ENCODE data around the gene SLC37A4.
"Not testable (repeated sequence)": the region's sequence is repeated elsewhere in the genome, so short reads cannot be mapped to it uniquely, and the experiment has no call there.

SLC37A4 gene

GRCh38 chr11:119030329-119031047 lies at the start of gene SLC37A4:
Gene SLC37A4, minus strand, starts transcription at chr11:119030877.
- Mint-ChIP-seq H3K9me3 (no peaks in the 10 kb centered on the region), H3K27ac (peak within 1 kb of the TSS; percentile 81), H3K27me3 (ENCODE audit: low read depth) (no peaks in the 10 kb centered on the region), H3K4me3 (peak within 1 kb of the TSS; percentile 83), H3K36me3 (ENCODE audit: low read depth) (peaks cover 9% of the 10 kb centered on the region), H3K4me1 (ENCODE audit: low read depth) (peaks cover 18% of the 10 kb centered on the region)
- peak; percentile 99 for DNase-seq (ENCODE audit: low spot score)

- peaks cover 51% of the 10 kb centered on the region for H3K36me3 Mint-ChIP-seq (ENCODE audit: low read depth)
These were observed 48.2 kb upstream of the SLC37A4 start for GRCh38 chr11:119078675-119079420.

GRCh38 chr11:119077839-119078238 lies 47.2 kb upstream of the SLC37A4 start:
- Mint-ChIP-seq H3K27ac (no peak overlapping the region), H3K27me3 (ENCODE audit: low read depth) (no peaks in the 10 kb centered on the region), H3K4me1 (ENCODE audit: low read depth) (no peaks in the 10 kb centered on the region), H3K4me3 (no peak overlapping the region), H3K9me3 (no peaks in the 10 kb centered on the region), H3K36me3 (ENCODE audit: low read depth) (peaks cover 58% of the 10 kb centered on the region)
- no peak for DNase-seq (ENCODE audit: low spot score)

More at GRCh38 chr11:119078675-119079420, 48.2 kb upstream of the SLC37A4 start:
- Mint-ChIP-seq H3K4me1 (ENCODE audit: low read depth) (no peaks in the 10 kb centered on the region), H3K9me3 (no peaks in the 10 kb centered on the region), H3K4me3 (no peak overlapping the region), H3K27me3 (ENCODE audit: low read depth) (no peaks in the 10 kb centered on the region), H3K27ac (no peak overlapping the region)
- no peak for DNase-seq (ENCODE audit: low spot score)

GRCh38 chr11:119067371-119068222 lies 36.9 kb upstream of the SLC37A4 start, which contains the start of gene VPS11:
Gene VPS11, plus strand, starts transcription at chr11:119067818. Its CDS starts 6 bp downstream, at chr11:119067824.
- Mint-ChIP-seq H3K27ac (peak within 1 kb of the TSS; percentile 94), H3K36me3 (ENCODE audit: low read depth) (peaks cover 14% of the 10 kb centered on the region), H3K9me3 (no peaks in the 10 kb centered on the region), H3K27me3 (ENCODE audit: low read depth) (no peaks in the 10 kb centered on the region), H3K4me3 (peak within 1 kb of the TSS; percentile 99), H3K4me1 (ENCODE audit: low read depth) (peaks cover 22% of the 10 kb centered on the region)
- DNase-seq (ENCODE audit: low spot score): peak; percentile 99

GRCh38 chr11:119065369-119065768 lies 34.7 kb upstream of the SLC37A4 start:
- Mint-ChIP-seq H3K4me1 (ENCODE audit: low read depth) (peaks cover 22% of the 10 kb centered on the region), H3K4me3 (peak overlapping the region; percentile 99), H3K9me3 (no peaks in the 10 kb centered on the region), H3K27ac (peak overlapping the region; percentile 17), H3K36me3 (ENCODE audit: low read depth) (peaks cover 7% of the 10 kb centered on the region), H3K27me3 (ENCODE audit: low read depth) (no peaks in the 10 kb centered on the region)
- peak; percentile 38 for DNase-seq (ENCODE audit: low spot score)

- no peak overlapping the region for H3K4me3 Mint-ChIP-seq
- H3K27ac Mint-ChIP-seq: no peak overlapping the region
- H3K36me3 Mint-ChIP-seq (ENCODE audit: low read depth): peaks cover 7% of the 10 kb centered on the region
- no peaks in the 10 kb centered on the region for H3K9me3 Mint-ChIP-seq
- peaks cover 20% of the 10 kb centered on the region for H3K4me1 Mint-ChIP-seq (ENCODE audit: low read depth)
- H3K27me3 Mint-ChIP-seq (ENCODE audit: low read depth): no peaks in the 10 kb centered on the region
- DNase-seq (ENCODE audit: low spot score): no peak
These were observed 32.1 kb upstream of the SLC37A4 start for GRCh38 chr11:119062779-119063178.

GRCh38 chr11:119061256-119061655 lies 30.6 kb upstream of the SLC37A4 start:
- Mint-ChIP-seq H3K27me3 (ENCODE audit: low read depth) (no peaks in the 10 kb centered on the region), H3K9me3 (no peaks in the 10 kb centered on the region), H3K4me1 (ENCODE audit: low read depth) (peaks cover 14% of the 10 kb centered on the region), H3K27ac (no peak overlapping the region), H3K4me3 (no peak overlapping the region), H3K36me3 (ENCODE audit: low read depth) (peaks cover 7% of the 10 kb centered on the region)
- DNase-seq (ENCODE audit: low spot score): no peak

- Mint-ChIP-seq H3K36me3 (ENCODE audit: low read depth) (peaks cover 26% of the 10 kb centered on the region), H3K4me1 (ENCODE audit: low read depth) (peaks cover 19% of the 10 kb centered on the region)
- not testable (repeated sequence) for H3K4me3 Mint-ChIP-seq; H3K27ac Mint-ChIP-seq; H3K27me3 Mint-ChIP-seq (ENCODE audit: low read depth); DNase-seq (ENCODE audit: low spot score); H3K9me3 Mint-ChIP-seq
These were observed 28.5 kb upstream of the SLC37A4 start for GRCh38 chr11:119059128-119059527.

- Mint-ChIP-seq H3K27me3 (ENCODE audit: low read depth) (no peaks in the 10 kb centered on the region), H3K4me3 (peak within 1 kb of the TSS; percentile 91), H3K36me3 (ENCODE audit: low read depth) (peaks cover 43% of the 10 kb centered on the region), H3K4me1 (ENCODE audit: low read depth) (peaks cover 19% of the 10 kb centered on the region), H3K9me3 (no peaks in the 10 kb centered on the region), H3K27ac (peak within 1 kb of the TSS; percentile 99)
- peak; percentile 99 for DNase-seq (ENCODE audit: low spot score)
These were observed 26.5 kb upstream of the SLC37A4 start, which contains the start of gene HYOU1 for GRCh38 chr11:119057000-119057769. Gene HYOU1, minus strand, starts transcription at chr11:119057205. Its CDS starts 1,045 bp downstream, at chr11:119056160.

- no peaks in the 10 kb centered on the region for H3K9me3 Mint-ChIP-seq
- peaks cover 19% of the 10 kb centered on the region for H3K4me1 Mint-ChIP-seq (ENCODE audit: low read depth)
- H3K27ac Mint-ChIP-seq: peak overlapping the region; percentile 99
- H3K27me3 Mint-ChIP-seq (ENCODE audit: low read depth): no peaks in the 10 kb centered on the region
- peak overlapping the region; percentile 91 for H3K4me3 Mint-ChIP-seq
- H3K36me3 Mint-ChIP-seq (ENCODE audit: low read depth): peaks cover 47% of the 10 kb centered on the region
- DNase-seq (ENCODE audit: low spot score): peak; percentile 17
These were observed 25.8 kb upstream of the SLC37A4 start for GRCh38 chr11:119056421-119056999.

- no peak for DNase-seq (ENCODE audit: low spot score)
- Mint-ChIP-seq H3K9me3 (no peaks in the 10 kb centered on the region), H3K4me3 (peak overlapping the region; percentile 91), H3K4me1 (ENCODE audit: low read depth) (peaks cover 19% of the 10 kb centered on the region), H3K36me3 (ENCODE audit: low read depth) (peaks cover 53% of the 10 kb centered on the region), H3K27me3 (ENCODE audit: low read depth) (no peaks in the 10 kb centered on the region), H3K27ac (peak overlapping the region; percentile 83)
These were observed 25.2 kb upstream of the SLC37A4 start for GRCh38 chr11:119055901-119056300.

- peak overlapping the region; percentile 51 for H3K4me3 Mint-ChIP-seq
- H3K27me3 Mint-ChIP-seq (ENCODE audit: low read depth): no peaks in the 10 kb centered on the region
- H3K9me3 Mint-ChIP-seq: no peaks in the 10 kb centered on the region
- no peak for DNase-seq (ENCODE audit: low spot score)
- peaks cover 63% of the 10 kb centered on the region for H3K36me3 Mint-ChIP-seq (ENCODE audit: low read depth)
- no peak overlapping the region for H3K27ac Mint-ChIP-seq
- peaks cover 19% of the 10 kb centered on the region for H3K4me1 Mint-ChIP-seq (ENCODE audit: low read depth)
These were observed 23.7 kb upstream of the SLC37A4 start for GRCh38 chr11:119054418-119054817.

Data from T-helper 2 cell treated with Interferon-gamma antibody and Interleukin-4, amounts not matched to agents 5 μg/mL and 100 μg/mL, for 36 hours (primary cell).